CD4-positive, alpha-beta memory T cell (primary cell): ENCODE measurements around the gene MOXD1. TPM values are rescaled to one million over a fixed set of nuclear protein-coding genes. Genes with fewer than 3 reads are reported as not detected.

Experiments used
- CTCF ChIA-PET: fragments of 350-600 bp; sonication (Branson Sonifier 250); formaldehyde crosslinking; loops from one replicate; lab custom pipeline; 2021; ENCODE audit warnings: inconsistent platforms; ENCODE audit not compliant: partially characterized antibody; lab: Charles Lee
- POLR2A ChIA-PET: fragments of 350-600 bp; sonication (Branson Sonifier 250); formaldehyde crosslinking; loops from one replicate; lab custom pipeline; 2021; ENCODE audit not compliant: partially characterized antibody; lab: Charles Lee
- DNase-seq, 5 donors: peaks; one replicate each; pipeline versions ENCODE4 v3.0.0 to v3.0.0-alpha.2; 2020 to 2022; ENCODE audit warnings: mixed read lengths in 1 of 5
- H3K27ac ChIP-seq: one replicate; pipeline ENCODE4 v1.7.0; 2013; ENCODE audit warnings: low read depth, low read length
- H3K27me3 ChIP-seq: 2 replicates; pipeline ENCODE4 v1.7.0; 2013; ENCODE audit warnings: mild to moderate bottlenecking, low read length, moderate library complexity; ENCODE audit not compliant: insufficient read depth
- H3K36me3 ChIP-seq: 2 replicates; pipeline ENCODE4 v1.7.0; 2013; ENCODE audit warnings: mild to moderate bottlenecking, low read length, moderate library complexity; ENCODE audit not compliant: insufficient read depth
- H3K4me1 ChIP-seq: 2 replicates; pipeline ENCODE4 v1.7.0; 2013; ENCODE audit warnings: mild to moderate bottlenecking, low read length, moderate library complexity; ENCODE audit not compliant: insufficient read depth
- H3K4me3 ChIP-seq, 2 donors: one replicate each; pipeline ENCODE4 v1.7.0; 2013; ENCODE audit warnings: low read length in 2 of 2, mild to moderate bottlenecking in 1 of 2
- H3K9me3 ChIP-seq, 2 donors: one replicate each; pipeline ENCODE4 v1.7.0; 2013; ENCODE audit warnings: low read length in 2 of 2, control low read depth in 1 of 2; ENCODE audit not compliant: control insufficient read depth in 1 of 2
- H3K27ac Mint-ChIP-seq, 7 donors: one replicate each; pipeline ENCODE4 v1.8.0; 2020 to 2021; ENCODE audit warnings: mixed read lengths in 7 of 7, mild to moderate bottlenecking in 6 of 7, inconsistent platforms in 3 of 7, moderate library complexity in 3 of 7
- H3K27me3 Mint-ChIP-seq, 2 donors: one replicate each; pipeline ENCODE4 v1.8.0; 2020 to 2021; ENCODE audit warnings: mixed read lengths in 2 of 2
- H3K36me3 Mint-ChIP-seq, 2 donors: one replicate each; pipeline ENCODE4 v1.8.0; 2020 to 2021; ENCODE audit warnings: mixed read lengths in 2 of 2, inconsistent platforms in 1 of 2, mild to moderate bottlenecking in 1 of 2
- H3K4me1 Mint-ChIP-seq, 4 donors: one replicate each; pipeline ENCODE4 v1.8.0; 2020 to 2021; ENCODE audit warnings: mixed read lengths in 4 of 4, mild to moderate bottlenecking in 1 of 4
- H3K4me3 Mint-ChIP-seq, 8 donors: one replicate each; pipeline ENCODE4 v1.8.0; 2020 to 2021; ENCODE audit warnings: mixed read lengths in 8 of 8, mild to moderate bottlenecking in 7 of 8, moderate library complexity in 6 of 8, inconsistent platforms in 3 of 8
- H3K9me3 Mint-ChIP-seq, 8 donors: one replicate each; pipeline ENCODE4 v1.8.0; 2020 to 2021; ENCODE audit warnings: mixed read lengths in 8 of 8, mild to moderate bottlenecking in 5 of 8, inconsistent platforms in 3 of 8, moderate library complexity in 1 of 8
- intact Hi-C: fragments of 100-400 bp; cut with micrococcal nuclease; formaldehyde crosslinking; loops from one replicate; pipeline ENCODE4 v1.15.1; 2023
- polyA plus RNA-seq, 2 donors: library from polyadenylated mRNA; unstranded; fragments of 300-500 nt; fragmentation: Illumina TruSeq; gene quantifications; one replicate each; pipeline ENCODE4 v1.2.3, GENCODE V29; 2021
- total RNA-seq, 2 experiments: library from RNA; stranded (reverse); gene quantifications; one replicate each; pipeline ENCODE4 v1.2.3, GENCODE V29; 2021

Gene MOXD1
- total and polyA plus RNA-seq, 4 experiments from 2014 or later = not detected

DNA sequence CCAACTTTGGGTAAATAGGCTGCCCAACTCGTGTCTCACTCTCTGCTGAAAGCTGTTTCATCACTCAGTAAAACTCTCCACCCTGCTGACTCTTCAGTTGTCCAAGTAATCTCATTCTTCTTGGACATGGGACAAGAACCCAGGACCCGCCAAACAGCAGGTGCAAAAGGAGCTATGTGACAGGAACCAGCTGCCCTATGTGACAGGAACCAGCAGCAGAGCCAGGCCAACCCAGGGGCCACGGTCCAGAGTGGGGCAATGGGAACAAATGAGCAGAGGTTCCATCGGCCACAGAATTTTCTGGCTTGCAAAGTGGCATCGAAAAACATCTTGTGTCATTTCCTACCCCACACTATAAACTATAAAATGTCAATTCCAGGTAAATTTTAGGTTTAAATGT is 56.5 kb downstream of the MOXD1 start:
- Mint-ChIP-seq H3K27ac (no peak overlapping the region), H3K9me3 (peaks cover 0 to 5% (median 0%) of the 10 kb centered on the region in 8 donors), H3K36me3 (no peaks in the 10 kb centered on the region), H3K4me3 (no peak overlapping the region), H3K27me3 (peaks cover 0 to 3% of the 10 kb centered on the region in 2 donors), H3K4me1 (no peaks in the 10 kb centered on the region)
- H3K4me1 ChIP-seq = no peaks in the 10 kb centered on the region
- intact Hi-C loops = no loop called here
- no peak for DNase-seq
- no peak overlapping the region for H3K27ac ChIP-seq
- ChIA-PET POLR2A (no interaction called here), CTCF (no interaction called here)
- no peaks in the 10 kb centered on the region for H3K27me3 ChIP-seq
- H3K4me3 ChIP-seq = no peak overlapping the region
- peaks cover 0 to 4% of the 10 kb centered on the region in 2 donors for H3K9me3 ChIP-seq
- no peaks in the 10 kb centered on the region for H3K36me3 ChIP-seq

DNA sequence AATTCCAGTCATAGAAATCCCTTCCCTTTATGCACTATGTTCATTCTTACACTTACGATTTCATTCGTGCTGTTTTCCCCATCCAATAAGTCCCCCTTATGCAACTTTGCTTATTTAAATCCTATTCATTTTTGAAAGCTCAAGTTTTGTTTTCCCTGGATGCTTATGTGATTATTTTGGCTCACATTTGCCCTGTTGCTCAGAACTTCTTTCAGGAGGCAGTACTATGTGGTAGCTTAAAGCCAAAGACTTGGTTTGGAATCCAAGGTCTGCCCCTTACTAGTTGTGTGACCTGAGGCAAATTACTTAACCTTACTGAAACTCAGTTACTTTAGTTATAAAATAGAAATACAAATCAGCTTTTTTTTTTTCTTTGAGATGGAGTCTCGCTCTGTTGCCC is 59.6 kb downstream of the MOXD1 start:
- no peaks in the 10 kb centered on the region for H3K36me3 ChIP-seq
- CTCF ChIA-PET = no interaction called here
- no peak overlapping the region for H3K27ac Mint-ChIP-seq
- H3K4me1 Mint-ChIP-seq = no peaks in the 10 kb centered on the region
- H3K4me1 ChIP-seq = no peaks in the 10 kb centered on the region
- no peaks in the 10 kb centered on the region for H3K36me3 Mint-ChIP-seq
- peaks cover 0 to 4% of the 10 kb centered on the region in 2 donors for H3K27me3 Mint-ChIP-seq
- no peaks in the 10 kb centered on the region for H3K27me3 ChIP-seq
- POLR2A ChIA-PET = no interaction called here
- no peak for DNase-seq
- no peak overlapping the region for H3K27ac ChIP-seq
- intact Hi-C loops = no loop called here
- peaks cover 0 to 5% (median 0%) of the 10 kb centered on the region in 8 donors for H3K9me3 Mint-ChIP-seq
- no peak overlapping the region for H3K4me3 ChIP-seq
- H3K4me3 Mint-ChIP-seq = no peak overlapping the region
- H3K9me3 ChIP-seq = peaks cover 0 to 4% of the 10 kb centered on the region in 2 donors

DNA sequence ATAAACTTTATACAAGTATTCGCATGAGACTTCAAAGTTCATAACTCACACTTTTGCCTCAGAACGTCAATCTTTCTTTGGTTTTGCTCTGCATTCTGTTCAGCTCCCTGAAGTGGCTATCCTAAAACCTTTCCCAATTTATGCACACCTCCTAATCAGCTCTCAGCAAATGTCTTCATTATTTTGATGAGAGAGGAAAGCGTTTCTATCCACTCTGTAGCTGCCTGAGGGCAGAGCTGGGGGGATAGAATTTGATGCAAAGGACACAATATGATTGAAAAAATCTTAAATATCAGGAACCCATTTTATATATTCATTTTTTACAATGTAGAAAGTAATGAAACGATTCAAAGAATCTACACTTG is 66.8 kb downstream of the MOXD1 start:
- no peaks in the 10 kb centered on the region for H3K9me3 ChIP-seq
- no peaks in the 10 kb centered on the region for H3K36me3 ChIP-seq
- no peak overlapping the region for H3K27ac ChIP-seq
- Mint-ChIP-seq H3K27ac (no peak overlapping the region), H3K9me3 (no peaks in the 10 kb centered on the region), H3K4me1 (no peaks in the 10 kb centered on the region), H3K36me3 (no peaks in the 10 kb centered on the region), H3K4me3 (no peak overlapping the region), H3K27me3 (peaks cover 0 to 6% of the 10 kb centered on the region in 2 donors)
- DNase-seq = no peak
- H3K4me1 ChIP-seq = no peaks in the 10 kb centered on the region
- intact Hi-C loops = no loop called here
- CTCF ChIA-PET = interaction anchor here (1.4 kb wide), 1 partner anchor 54 kb away, joined by 4 read pairs; no protein-coding TSS in a partner anchor
- no peaks in the 10 kb centered on the region for H3K27me3 ChIP-seq
- POLR2A ChIA-PET = no interaction called here
- no peak overlapping the region for H3K4me3 ChIP-seq

DNA sequence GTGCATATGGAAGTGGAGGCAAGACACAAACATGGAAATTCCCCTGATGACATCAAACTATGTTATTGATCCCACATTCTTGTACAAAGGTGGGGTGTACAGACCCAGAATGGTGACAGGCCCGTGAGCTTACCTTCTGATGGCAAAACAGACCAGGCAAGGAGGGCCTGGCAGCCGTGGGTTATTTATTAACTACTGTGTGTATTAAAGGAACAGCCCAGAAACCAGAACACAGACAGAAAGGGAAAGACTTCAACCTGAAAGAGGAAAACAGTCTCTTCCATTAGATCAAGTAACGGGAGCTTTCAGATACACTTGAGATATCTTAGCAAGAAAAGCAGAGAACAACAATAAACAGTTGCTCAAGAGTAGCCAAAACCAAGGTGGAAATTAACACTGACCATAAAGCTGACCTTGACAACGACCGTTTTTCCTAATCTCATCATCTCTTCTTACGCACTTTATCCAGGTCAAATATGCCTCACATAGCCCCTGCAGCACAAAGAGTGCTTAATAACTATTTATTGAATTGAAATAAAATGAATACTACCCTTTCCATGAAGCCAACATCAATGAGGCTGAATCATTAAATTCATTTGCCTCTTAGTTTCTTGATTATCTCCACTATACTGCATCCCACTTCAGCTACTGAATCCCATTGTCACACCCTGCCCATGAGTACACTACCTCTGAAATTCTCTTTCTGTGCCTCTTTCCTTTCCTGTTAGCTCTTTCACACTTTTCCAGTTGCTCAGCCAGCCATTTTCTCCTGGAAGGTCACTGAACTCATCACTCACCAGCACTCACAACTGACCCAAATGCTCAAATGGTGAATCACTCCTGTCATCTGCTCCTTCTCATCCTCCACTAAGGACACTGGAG is 67.4 kb downstream of the MOXD1 start:
- no peak overlapping the region for H3K27ac Mint-ChIP-seq
- H3K27me3 ChIP-seq = no peaks in the 10 kb centered on the region
- H3K27ac ChIP-seq = no peak overlapping the region
- no peaks in the 10 kb centered on the region for H3K36me3 Mint-ChIP-seq
- no peak overlapping the region for H3K4me3 ChIP-seq
- H3K9me3 Mint-ChIP-seq = peaks cover 0 to 2% (median 0%) of the 10 kb centered on the region in 8 donors
- H3K9me3 ChIP-seq = no peaks in the 10 kb centered on the region
- no peaks in the 10 kb centered on the region for H3K4me1 ChIP-seq
- ChIA-PET CTCF (interaction anchor here (1.4 kb wide), 1 partner anchor 54 kb away, joined by 4 read pairs; no protein-coding TSS in a partner anchor), POLR2A (no interaction called here)
- intact Hi-C loops = no loop called here
- no peaks in the 10 kb centered on the region for H3K36me3 ChIP-seq
- H3K27me3 Mint-ChIP-seq = peaks cover 0 to 6% of the 10 kb centered on the region in 2 donors
- H3K4me1 Mint-ChIP-seq = no peaks in the 10 kb centered on the region
- DNase-seq = no peak
- H3K4me3 Mint-ChIP-seq = no peak overlapping the region

DNA sequence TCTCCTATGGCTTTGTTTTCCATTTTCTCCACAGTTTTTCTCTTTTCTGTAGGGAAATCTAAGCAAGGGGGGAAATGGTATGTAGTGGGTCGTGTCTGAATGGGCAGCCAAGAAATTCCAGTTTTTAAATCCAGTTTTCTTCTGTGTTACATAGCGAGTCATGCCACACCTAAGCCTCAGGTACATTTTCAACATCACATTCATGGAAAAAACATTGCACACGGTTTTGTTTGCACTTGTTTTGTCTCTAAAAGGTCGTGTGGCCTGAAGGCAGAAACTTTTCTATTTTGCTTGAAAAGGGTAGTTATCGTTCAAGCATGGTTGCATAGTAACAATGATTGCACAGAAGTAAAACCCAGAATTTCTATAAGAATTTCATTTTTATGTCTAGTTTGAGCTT is 70.5 kb downstream of the MOXD1 start:
- H3K27ac Mint-ChIP-seq = no peak overlapping the region
- no peaks in the 10 kb centered on the region for H3K4me1 ChIP-seq
- no peaks in the 10 kb centered on the region for H3K36me3 Mint-ChIP-seq
- peaks cover 5 to 6% of the 10 kb centered on the region in 2 donors for H3K27me3 Mint-ChIP-seq
- H3K4me1 Mint-ChIP-seq = no peaks in the 10 kb centered on the region
- no peaks in the 10 kb centered on the region for H3K9me3 ChIP-seq
- DNase-seq = no peak
- no peaks in the 10 kb centered on the region for H3K36me3 ChIP-seq
- peaks cover 0 to 2% (median 0%) of the 10 kb centered on the region in 8 donors for H3K9me3 Mint-ChIP-seq
- H3K27ac ChIP-seq = no peak overlapping the region
- POLR2A ChIA-PET = no interaction called here
- H3K4me3 Mint-ChIP-seq = no peak overlapping the region
- no peaks in the 10 kb centered on the region for H3K27me3 ChIP-seq
- H3K4me3 ChIP-seq = no peak overlapping the region
- CTCF ChIA-PET = no interaction called here
- intact Hi-C loops = no loop called here

DNA sequence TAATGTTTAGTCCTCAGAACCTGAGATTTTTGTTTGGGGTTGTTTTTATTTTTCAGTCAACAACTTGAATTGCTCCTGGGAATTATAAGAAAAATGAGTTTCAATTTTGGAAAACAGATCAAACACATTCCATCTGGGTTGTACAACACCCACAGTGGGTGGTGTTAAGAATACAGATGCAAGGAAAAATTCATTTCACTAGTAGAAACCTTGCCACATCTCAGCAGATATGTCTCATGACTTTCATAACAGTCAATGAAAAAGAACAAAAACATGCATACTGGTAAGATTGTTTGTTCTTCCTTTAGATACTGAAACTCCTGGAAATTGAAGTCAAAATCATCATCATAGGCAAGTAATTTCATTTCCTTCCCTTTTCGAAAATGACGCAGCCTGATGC is 78.9 kb downstream of the MOXD1 start:
- Histone ChIP-seq H3K27ac (no peak overlapping the region), H3K9me3 (no peaks in the 10 kb centered on the region), H3K4me1 (no peaks in the 10 kb centered on the region), H3K4me3 (no peak overlapping the region), H3K36me3 (no peaks in the 10 kb centered on the region), H3K27me3 (no peaks in the 10 kb centered on the region)
- POLR2A ChIA-PET = no interaction called here
- Mint-ChIP-seq H3K4me3 (no peak overlapping the region), H3K27ac (no peak overlapping the region), H3K4me1 (no peaks in the 10 kb centered on the region), H3K9me3 (peaks cover 0 to 3% (median 0%) of the 10 kb centered on the region in 8 donors), H3K27me3 (peaks cover 2 to 5% of the 10 kb centered on the region in 2 donors), H3K36me3 (no peaks in the 10 kb centered on the region)
- CTCF ChIA-PET = interaction anchor here (1.5 kb wide), 1 partner anchor 42 kb away, joined by 5 read pairs; no protein-coding TSS in a partner anchor
- DNase-seq = no peak
- intact Hi-C loops = no loop called here

DNA sequence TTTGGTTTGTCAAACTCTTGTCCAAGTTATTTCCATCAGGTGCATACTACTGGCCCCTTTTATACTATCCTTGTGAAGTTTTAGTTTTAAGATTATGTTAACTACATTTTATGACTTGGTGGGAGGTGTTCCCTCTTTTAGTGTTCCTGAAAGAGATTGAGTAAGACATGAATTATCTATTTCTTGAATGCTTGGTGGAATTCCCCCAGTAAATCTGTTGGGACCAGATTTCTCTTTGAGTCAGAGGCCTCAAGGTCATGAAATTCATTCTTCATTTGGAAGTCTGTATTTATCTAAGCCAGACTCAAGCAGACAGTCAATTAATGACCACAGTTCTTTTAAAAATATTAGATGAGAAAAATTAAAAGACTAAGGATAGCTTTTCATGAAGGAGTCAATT is 81.3 kb downstream of the MOXD1 start:
- Histone ChIP-seq H3K36me3 (no peaks in the 10 kb centered on the region), H3K9me3 (no peaks in the 10 kb centered on the region), H3K4me1 (no peaks in the 10 kb centered on the region), H3K27ac (no peak overlapping the region), H3K27me3 (no peaks in the 10 kb centered on the region), H3K4me3 (no peak overlapping the region)
- no peaks in the 10 kb centered on the region for H3K36me3 Mint-ChIP-seq
- H3K27me3 Mint-ChIP-seq = peaks cover 0 to 2% of the 10 kb centered on the region in 2 donors
- no peak overlapping the region for H3K4me3 Mint-ChIP-seq
- intact Hi-C loops = no loop called here
- H3K27ac Mint-ChIP-seq = no peak overlapping the region
- CTCF ChIA-PET = no interaction called here
- DNase-seq = no peak
- POLR2A ChIA-PET = no interaction called here
- H3K9me3 Mint-ChIP-seq = peaks cover 3 to 21% (median 15%) of the 10 kb centered on the region in 8 donors
- no peaks in the 10 kb centered on the region for H3K4me1 Mint-ChIP-seq
